ENCODE data around the gene MTREX. TPM values are rescaled to one million over a fixed set of nuclear protein-coding genes. Genes with fewer than 3 reads are reported as not detected.

MTREX gene
- total and polyA plus RNA-seq, 4 donors: 17.4 to 88.4 (median 35.9) TPM

GRCh38 chr5:55383254-55383653 lies 75.5 kb downstream of the MTREX start:
- no peak for TF ChIP-seq CTCF (IDR thresholded peaks at IDR 0.05; ENCODE audit: control extremely low read depth, extremely low read depth)
- Histone ChIP-seq H3K9ac (ENCODE audit: insufficient read depth in 1 of 2, low read length in 2 of 2) (no peak overlapping the region), H3K27ac (ENCODE audit: low read depth in 1 of 2, low read length in 1 of 2) (no peak overlapping the region), H3K4me1 (ENCODE audit: control insufficient read depth in 5 of 5, insufficient read depth in 5 of 5, low read length in 5 of 5) (peaks cover 0 to 4% (median 0%) of the 10 kb centered on the region in 5 donors), H3K9me3 (ENCODE audit: control insufficient read depth in 4 of 4, insufficient read depth in 3 of 4, low read length in 3 of 4) (peaks cover 0 to 3% (median 1%) of the 10 kb centered on the region in 4 donors), H3K4me3 (no peak overlapping the region), H3K36me3 (ENCODE audit: control insufficient read depth in 4 of 4, insufficient read depth in 4 of 4, low read length in 4 of 4) (peaks cover 5 to 35% (median 25%) of the 10 kb centered on the region in 4 donors), H3K27me3 (ENCODE audit: control insufficient read depth in 3 of 3, insufficient read depth in 3 of 3, low read length in 2 of 3) (no peaks in the 10 kb centered on the region)
- ATAC-seq (ENCODE audit: insufficient read depth, low FRiP score) (no peak), DNase-seq (peak in 1 of 3 donors; percentile 11)

- Histone ChIP-seq H3K4me3 (no peak overlapping the region), H3K36me3 (ENCODE audit: control insufficient read depth in 4 of 4, insufficient read depth in 4 of 4, low read length in 4 of 4) (peaks cover 5 to 37% (median 25%) of the 10 kb centered on the region in 4 donors), H3K4me1 (ENCODE audit: control insufficient read depth in 5 of 5, insufficient read depth in 5 of 5, low read length in 5 of 5) (peaks cover 0 to 4% (median 0%) of the 10 kb centered on the region in 5 donors), H3K9me3 (ENCODE audit: control insufficient read depth in 4 of 4, insufficient read depth in 3 of 4, low read length in 3 of 4) (peaks cover 0 to 3% (median 1%) of the 10 kb centered on the region in 4 donors), H3K27ac (ENCODE audit: low read depth in 1 of 2, low read length in 1 of 2) (no peak overlapping the region), H3K27me3 (ENCODE audit: control insufficient read depth in 3 of 3, insufficient read depth in 3 of 3, low read length in 2 of 3) (no peaks in the 10 kb centered on the region), H3K9ac (ENCODE audit: insufficient read depth in 1 of 2, low read length in 2 of 2) (no peak overlapping the region)
- ATAC-seq (ENCODE audit: insufficient read depth, low FRiP score) (no peak), DNase-seq (no peak)
- WGBS, 2 donors: 92 to 97% methylated on average over 2 of the region's 2 CpGs
- no peak for TF ChIP-seq CTCF (IDR thresholded peaks at IDR 0.05; ENCODE audit: control extremely low read depth, extremely low read depth)
Measured at GRCh38 chr5:55384072-55384471, 76.3 kb downstream of the MTREX start.

GRCh38 chr5:55385227-55385626 lies 77.4 kb downstream of the MTREX start:
- H3K4me3 ChIP-seq: no peak overlapping the region
- ATAC-seq (ENCODE audit: insufficient read depth, low FRiP score): no peak
- H3K9me3 ChIP-seq (ENCODE audit: control insufficient read depth in 4 of 4, insufficient read depth in 3 of 4, low read length in 3 of 4): peaks cover 0 to 3% (median 1%) of the 10 kb centered on the region in 4 donors
- H3K4me1 ChIP-seq (ENCODE audit: control insufficient read depth in 5 of 5, insufficient read depth in 5 of 5, low read length in 5 of 5): peaks cover 0 to 4% (median 0%) of the 10 kb centered on the region in 5 donors
- H3K36me3 ChIP-seq (ENCODE audit: control insufficient read depth in 4 of 4, insufficient read depth in 4 of 4, low read length in 4 of 4): peaks cover 5 to 34% (median 21%) of the 10 kb centered on the region in 4 donors
- no peak overlapping the region for H3K27ac ChIP-seq (ENCODE audit: low read depth in 1 of 2, low read length in 1 of 2)
- H3K9ac ChIP-seq (ENCODE audit: insufficient read depth in 1 of 2, low read length in 2 of 2): no peak overlapping the region
- WGBS, 2 donors: 93 to 98% methylated on average over 1 of the region's 1 CpG
- no peak for TF ChIP-seq CTCF (IDR thresholded peaks at IDR 0.05; ENCODE audit: control extremely low read depth, extremely low read depth)
- H3K27me3 ChIP-seq (ENCODE audit: control insufficient read depth in 3 of 3, insufficient read depth in 3 of 3, low read length in 2 of 3): no peaks in the 10 kb centered on the region
- no peak for DNase-seq

GRCh38 chr5:55385846-55386245 lies 78.1 kb downstream of the MTREX start:
- Histone ChIP-seq H3K9ac (ENCODE audit: insufficient read depth in 1 of 2, low read length in 2 of 2) (no peak overlapping the region), H3K27me3 (ENCODE audit: control insufficient read depth in 3 of 3, insufficient read depth in 3 of 3, low read length in 2 of 3) (no peaks in the 10 kb centered on the region), H3K4me3 (no peak overlapping the region), H3K9me3 (ENCODE audit: control insufficient read depth in 4 of 4, insufficient read depth in 3 of 4, low read length in 3 of 4) (peaks cover 0 to 3% (median 1%) of the 10 kb centered on the region in 4 donors), H3K4me1 (ENCODE audit: control insufficient read depth in 5 of 5, insufficient read depth in 5 of 5, low read length in 5 of 5) (peaks cover 0 to 4% (median 0%) of the 10 kb centered on the region in 5 donors), H3K27ac (ENCODE audit: low read depth in 1 of 2, low read length in 1 of 2) (no peak overlapping the region), H3K36me3 (ENCODE audit: control insufficient read depth in 4 of 4, insufficient read depth in 4 of 4, low read length in 4 of 4) (peaks cover 5 to 32% (median 21%) of the 10 kb centered on the region in 4 donors)
- TF ChIP-seq CTCF (IDR thresholded peaks at IDR 0.05; ENCODE audit: control extremely low read depth, extremely low read depth): no peak
- DNase-seq (no peak), ATAC-seq (ENCODE audit: insufficient read depth, low FRiP score) (no peak)
- 91 to 97% methylated on average over 3 of the region's 3 CpGs for WGBS, 2 donors

All from lung (tissue), 12 donors.